Neuronal stem cell (in vitro differentiated cells): Measurements from ENCODE around the gene TYRO3.
"Not testable (repeated sequence)": the region's sequence is repeated elsewhere in the genome, so short reads cannot be mapped to it uniquely, and the experiment has no call there.

Experiments used
- DNase-seq: peaks from one replicate; pipeline ENCODE4 v3.0.0-alpha.2; 2013; ENCODE audit warnings: low spot score
- H2AFZ ChIP-seq: one replicate; pipeline ENCODE4 v1.6.1; 2013; ENCODE audit warnings: mild to moderate bottlenecking, low read length, inconsistent platforms
- H2AK5ac ChIP-seq: 2 replicates; pipeline ENCODE4 v1.6.1; 2013; ENCODE audit warnings: low read depth, mild to moderate bottlenecking, inconsistent platforms, low read length, moderate library complexity, mixed read lengths
- H2BK120ac ChIP-seq: 2 replicates; pipeline ENCODE4 v1.6.1; 2013; ENCODE audit warnings: low read depth, mild to moderate bottlenecking, inconsistent platforms, low read length, moderate library complexity, mixed read lengths
- H2BK12ac ChIP-seq: one replicate; pipeline ENCODE4 v1.6.1; 2013; ENCODE audit warnings: low read length, inconsistent platforms
- H2BK15ac ChIP-seq: 2 replicates; pipeline ENCODE4 v1.6.1; 2013; ENCODE audit warnings: mild to moderate bottlenecking, low read length, inconsistent platforms, mixed read lengths
- H2BK5ac ChIP-seq: one replicate; pipeline ENCODE4 v1.6.1; 2013; ENCODE audit warnings: inconsistent platforms, mild to moderate bottlenecking, low read length, moderate library complexity
- H3K14ac ChIP-seq: one replicate; pipeline ENCODE4 v1.6.1; 2013; ENCODE audit warnings: low read length, inconsistent platforms
- H3K18ac ChIP-seq: 2 replicates; pipeline ENCODE4 v1.6.1; 2013; ENCODE audit warnings: low read length, inconsistent platforms
- H3K23ac ChIP-seq: 2 replicates; pipeline ENCODE4 v1.6.1; 2013; ENCODE audit warnings: low read depth, mild to moderate bottlenecking, mixed read lengths, low read length, inconsistent platforms; ENCODE audit not compliant: poor library complexity
- H3K27ac ChIP-seq: replicated peaks from 3 replicates; pipeline ENCODE4 v1.5.1; 2013; ENCODE audit warnings: low read length, inconsistent platforms
- H3K27me3 ChIP-seq, 3 experiments: 2 replicates each; pipeline ENCODE4 v1.6.1; 2013; ENCODE audit warnings: low read length in 3 of 3, mild to moderate bottlenecking in 2 of 3, inconsistent platforms in 1 of 3, low read depth in 1 of 3, mixed read lengths in 1 of 3, moderate library complexity in 1 of 3; ENCODE audit not compliant: control insufficient read depth in 3 of 3, insufficient read depth in 3 of 3
- H3K36me3 ChIP-seq, 2 donors: replicated peaks in 1 of 2; 2 replicates each; pipeline ENCODE4 v1.6.1; 2013; ENCODE audit warnings: low read length in 2 of 2; ENCODE audit not compliant: control insufficient read depth in 2 of 2, insufficient read depth in 2 of 2
- H3K4ac ChIP-seq: 2 replicates; pipeline ENCODE4 v1.6.1; 2013; ENCODE audit warnings: inconsistent platforms, mild to moderate bottlenecking, low read length, moderate library complexity
- H3K4me1 ChIP-seq, 2 donors: 1 replicate in 1 of 2; 2 replicates in 1 of 2; pipeline ENCODE4 v1.6.1; 2013; ENCODE audit warnings: low read length in 2 of 2, low read depth in 1 of 2; ENCODE audit not compliant: control insufficient read depth in 2 of 2, insufficient read depth in 1 of 2
- H3K4me2 ChIP-seq: one replicate; pipeline ENCODE4 v1.6.1; 2013; ENCODE audit warnings: mild to moderate bottlenecking, low read length, inconsistent platforms; ENCODE audit not compliant: insufficient read depth, poor library complexity, severe bottlenecking
- H3K4me3 ChIP-seq, 2 donors: 2 replicates each; pipeline ENCODE4 v1.5.1; 2013; ENCODE audit warnings: low read length in 2 of 2, mild to moderate bottlenecking in 2 of 2, inconsistent platforms in 1 of 2, moderate library complexity in 1 of 2
- H3K79me1 ChIP-seq: one replicate; pipeline ENCODE4 v1.6.1; 2013; ENCODE audit warnings: low read depth, mild to moderate bottlenecking, inconsistent platforms, low read length, moderate library complexity
- H3K9ac ChIP-seq: one replicate; pipeline ENCODE4 v1.6.1; 2013; ENCODE audit warnings: mild to moderate bottlenecking, low read depth, low read length, inconsistent platforms; ENCODE audit not compliant: poor library complexity
- H3K9me3 ChIP-seq, 2 donors: replicated peaks in 1 of 2; 2 replicates each; pipeline versions ENCODE3 to v1.6.1; 2013; ENCODE audit warnings: low read length in 2 of 2, mild to moderate bottlenecking in 2 of 2, inconsistent platforms in 1 of 2, low read depth in 1 of 2, mixed read lengths in 1 of 2, moderate library complexity in 1 of 2; ENCODE audit not compliant: control insufficient read depth in 2 of 2, insufficient read depth in 1 of 2
- H4K8ac ChIP-seq: one replicate; pipeline ENCODE4 v1.6.1; 2013; ENCODE audit warnings: low read depth, mild to moderate bottlenecking, inconsistent platforms, low read length, moderate library complexity
- H4K91ac ChIP-seq: one replicate; pipeline ENCODE4 v1.6.1; 2013; ENCODE audit warnings: low read length, low read depth, mild to moderate bottlenecking, inconsistent platforms; ENCODE audit not compliant: poor library complexity
- WGBS, 2 donors: extraction: QIAGEN DNeasy Blood & Tissue Kit; methylation state at CpG; one replicate each; pipeline ENCODE4 v1.1.7; 2013; ENCODE audit warnings: missing lambda C conversion rate in 2 of 2, mixed read lengths in 1 of 2; ENCODE audit not compliant: insufficient read length in 2 of 2, insufficient replicate concordance in 1 of 2; ENCODE audit errors: extremely low coverage in 2 of 2; 5-methylcytosine and 5-hydroxymethylcytosine counted together

TYRO3 gene

GRCh38 chr15:41584636-41585126 is 25.7 kb downstream of the TYRO3 start:
- Histone ChIP-seq H3K27ac (no peak overlapping the region), H3K9me3 (no peaks in the 10 kb centered on the region)

GRCh38 chr15:41585127-41586047 is 26.4 kb downstream of the TYRO3 start:
- no CpG with 5 or more reads among the region's 78 CpGs for WGBS, 2 donors
- peak overlapping the region in 1 of 2 donors; percentile 70 for H3K4me3 ChIP-seq
- H3K27ac ChIP-seq = peak overlapping the region; percentile 43

More at GRCh38 chr15:41584636-41585126, 25.7 kb downstream of the TYRO3 start:
- no peak overlapping the region for H3K14ac ChIP-seq
- H3K4me2 ChIP-seq = no peak overlapping the region
- no peak overlapping the region for H3K9ac ChIP-seq
- no peak overlapping the region for H3K23ac ChIP-seq
- no peak overlapping the region for H2BK120ac ChIP-seq
- no peak overlapping the region for H2BK5ac ChIP-seq
- H2BK15ac ChIP-seq = peak overlapping the region; percentile 89
- H3K4ac ChIP-seq = no peak overlapping the region
- no peak overlapping the region for H3K4me3 ChIP-seq
- no peak overlapping the region for H3K18ac ChIP-seq
- WGBS, 2 donors = no CpG with 5 or more reads among the region's 7 CpGs
- H3K27me3 ChIP-seq = no peaks in the 10 kb centered on the region
- no peaks in the 10 kb centered on the region for H3K36me3 ChIP-seq
- H3K4me1 ChIP-seq = peaks cover 0 to 4% of the 10 kb centered on the region in 2 donors
- DNase-seq = no peak
- peak overlapping the region; percentile 6 for H4K91ac ChIP-seq
- no peak overlapping the region for H2BK12ac ChIP-seq
- peak overlapping the region; percentile 33 for H2AFZ ChIP-seq
- H2AK5ac ChIP-seq = no peak overlapping the region
- no peak overlapping the region for H4K8ac ChIP-seq
- H3K79me1 ChIP-seq = no peaks in the 10 kb centered on the region

GRCh38 chr15:41586531-41587282 is 27.7 kb downstream of the TYRO3 start:
- not testable (repeated sequence) for H3K27ac ChIP-seq, H3K9me3 ChIP-seq

More at GRCh38 chr15:41585127-41586047, 26.4 kb downstream of the TYRO3 start:
- H2BK15ac ChIP-seq = peak overlapping the region; percentile 89
- no peaks in the 10 kb centered on the region for H3K9me3 ChIP-seq
- peaks cover 0 to 4% of the 10 kb centered on the region in 2 donors for H3K4me1 ChIP-seq
- H2AK5ac ChIP-seq = no peak overlapping the region
- H3K4ac ChIP-seq = no peak overlapping the region
- H2BK12ac ChIP-seq = no peak overlapping the region
- H4K8ac ChIP-seq = no peak overlapping the region
- H3K18ac ChIP-seq = peak overlapping the region; percentile 98
- no peaks in the 10 kb centered on the region for H3K27me3 ChIP-seq
- H3K14ac ChIP-seq = no peak overlapping the region
- peak overlapping the region; percentile 78 for H3K9ac ChIP-seq
- peak overlapping the region; percentile 47 for H3K4me2 ChIP-seq
- no peak overlapping the region for H2BK120ac ChIP-seq
- peak overlapping the region; percentile 6 for H4K91ac ChIP-seq
- H2BK5ac ChIP-seq = no peak overlapping the region
- H3K36me3 ChIP-seq = no peaks in the 10 kb centered on the region
- no peaks in the 10 kb centered on the region for H3K79me1 ChIP-seq
- DNase-seq = no peak
- H2AFZ ChIP-seq = peak overlapping the region; percentile 33
- H3K23ac ChIP-seq = no peak overlapping the region

DNA sequence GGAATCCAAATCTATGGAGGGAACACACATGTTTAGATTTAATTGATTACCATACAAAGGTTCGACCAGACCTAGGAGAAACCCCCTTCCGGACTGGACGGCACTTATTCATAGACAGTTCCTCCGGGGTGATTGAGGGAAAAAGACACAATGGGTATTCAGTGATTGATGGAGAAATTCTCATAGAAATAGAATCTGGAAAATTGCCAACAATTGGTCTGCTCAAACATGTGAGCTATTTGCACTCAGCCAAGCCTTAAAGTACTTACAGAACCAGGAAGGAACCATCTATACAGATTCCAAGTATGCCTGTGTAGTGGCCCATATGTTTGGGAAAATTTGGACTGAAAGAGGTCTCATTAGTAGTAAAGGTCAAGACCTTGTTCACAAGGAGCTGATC is 30.0 kb downstream of the TYRO3 start:
- WGBS, 2 donors = no CpG with 5 or more reads among the region's 4 CpGs

More at GRCh38 chr15:41586531-41587282, 27.7 kb downstream of the TYRO3 start:
- not testable (repeated sequence) for H4K91ac ChIP-seq, H2AFZ ChIP-seq, H3K18ac ChIP-seq, H3K79me1 ChIP-seq, H4K8ac ChIP-seq, DNase-seq, H3K4me2 ChIP-seq, H3K27me3 ChIP-seq, H2BK5ac ChIP-seq, H3K4ac ChIP-seq, H2BK15ac ChIP-seq, H3K4me3 ChIP-seq, H3K9ac ChIP-seq, H3K23ac ChIP-seq, H2BK120ac ChIP-seq, H3K36me3 ChIP-seq, H2AK5ac ChIP-seq, H3K4me1 ChIP-seq, H2BK12ac ChIP-seq, H3K14ac ChIP-seq
- no CpG with 5 or more reads among the region's 14 CpGs for WGBS, 2 donors

More for the DNA sequence above, 30.0 kb downstream of the TYRO3 start:
- not testable (repeated sequence) for H2BK15ac ChIP-seq, H3K18ac ChIP-seq, H2BK5ac ChIP-seq, H3K9me3 ChIP-seq, H3K9ac ChIP-seq, H3K4me3 ChIP-seq, H3K23ac ChIP-seq, H3K4me1 ChIP-seq, H4K8ac ChIP-seq, H2AFZ ChIP-seq, H3K36me3 ChIP-seq, DNase-seq, H3K27me3 ChIP-seq, H4K91ac ChIP-seq, H3K4me2 ChIP-seq, H2BK12ac ChIP-seq, H3K79me1 ChIP-seq, H2AK5ac ChIP-seq, H3K4ac ChIP-seq, H2BK120ac ChIP-seq, H3K27ac ChIP-seq, H3K14ac ChIP-seq
